ENCODE measurements around the gene C16orf87.

The C16orf87 gene

GRCh38 chr16:46777804-46778203 lies 53.2 kb downstream of the C16orf87 start:
- Mint-ChIP-seq H3K27me3 (no peaks in the 10 kb centered on the region), H3K9me3 (no peaks in the 10 kb centered on the region), H3K27ac (no peak overlapping the region), H3K4me1 (no peaks in the 10 kb centered on the region), H3K4me3 (no peak overlapping the region), H3K36me3 (no peaks in the 10 kb centered on the region)
- CTCF ChIA-PET: no interaction called here
- no peak for DNase-seq

- no peaks in the 10 kb centered on the region for H3K9me3 Mint-ChIP-seq
- H3K27me3 Mint-ChIP-seq: no peaks in the 10 kb centered on the region
- H3K36me3 Mint-ChIP-seq: no peaks in the 10 kb centered on the region
- DNase-seq: no peak
- no peaks in the 10 kb centered on the region for H3K4me1 Mint-ChIP-seq
- CTCF ChIA-PET: no interaction called here
- H3K4me3 Mint-ChIP-seq: no peak overlapping the region
- no peak overlapping the region for H3K27ac Mint-ChIP-seq
These were observed 55.8 kb downstream of the C16orf87 start for GRCh38 chr16:46775214-46775613.

- no peaks in the 10 kb centered on the region for H3K27me3 Mint-ChIP-seq
- H3K9me3 Mint-ChIP-seq: no peaks in the 10 kb centered on the region
- H3K4me1 Mint-ChIP-seq: no peaks in the 10 kb centered on the region
- DNase-seq: no peak
- CTCF ChIA-PET: no interaction called here
- no peaks in the 10 kb centered on the region for H3K36me3 Mint-ChIP-seq
- no peak overlapping the region for H3K4me3 Mint-ChIP-seq
- H3K27ac Mint-ChIP-seq: no peak overlapping the region
These were observed 56.2 kb downstream of the C16orf87 start for GRCh38 chr16:46774743-46775177.

- no peaks in the 10 kb centered on the region for H3K4me1 Mint-ChIP-seq
- no peak for DNase-seq
- no peak overlapping the region for H3K27ac Mint-ChIP-seq
- no peaks in the 10 kb centered on the region for H3K36me3 Mint-ChIP-seq
- H3K27me3 Mint-ChIP-seq: no peaks in the 10 kb centered on the region
- CTCF ChIA-PET: no interaction called here
- no peak overlapping the region for H3K4me3 Mint-ChIP-seq
- H3K9me3 Mint-ChIP-seq: no peaks in the 10 kb centered on the region
These were observed 58.5 kb downstream of the C16orf87 start for GRCh38 chr16:46772463-46772862.

- no peaks in the 10 kb centered on the region for H3K9me3 Mint-ChIP-seq
- H3K4me1 Mint-ChIP-seq: peaks cover 3% of the 10 kb centered on the region
- peaks cover 13% of the 10 kb centered on the region for H3K27me3 Mint-ChIP-seq
- H3K27ac Mint-ChIP-seq: no peak overlapping the region
- no peaks in the 10 kb centered on the region for H3K36me3 Mint-ChIP-seq
- DNase-seq: no peak
- no peak overlapping the region for H3K4me3 Mint-ChIP-seq
- CTCF ChIA-PET: no interaction called here
These were observed 62.2 kb downstream of the C16orf87 start for GRCh38 chr16:46768809-46769208.

- Mint-ChIP-seq H3K9me3 (no peaks in the 10 kb centered on the region), H3K27me3 (peaks cover 17% of the 10 kb centered on the region), H3K27ac (no peak overlapping the region), H3K36me3 (no peaks in the 10 kb centered on the region), H3K4me1 (peaks cover 3% of the 10 kb centered on the region), H3K4me3 (no peak overlapping the region)
- CTCF ChIA-PET: no interaction called here
- DNase-seq: no peak
These were observed 65.9 kb downstream of the C16orf87 start for GRCh38 chr16:46765050-46765449.

- H3K27me3 Mint-ChIP-seq: peaks cover 21% of the 10 kb centered on the region
- peaks cover 3% of the 10 kb centered on the region for H3K4me1 Mint-ChIP-seq
- H3K4me3 Mint-ChIP-seq: no peak overlapping the region
- DNase-seq: no peak
- CTCF ChIA-PET: no interaction called here
- no peaks in the 10 kb centered on the region for H3K36me3 Mint-ChIP-seq
- H3K9me3 Mint-ChIP-seq: no peaks in the 10 kb centered on the region
- no peak overlapping the region for H3K27ac Mint-ChIP-seq
These were observed 67.8 kb downstream of the C16orf87 start for GRCh38 chr16:46763147-46763546.

- H3K4me3 Mint-ChIP-seq: no peak overlapping the region
- peaks cover 3% of the 10 kb centered on the region for H3K4me1 Mint-ChIP-seq
- CTCF ChIA-PET: no interaction called here
- no peaks in the 10 kb centered on the region for H3K36me3 Mint-ChIP-seq
- H3K27ac Mint-ChIP-seq: no peak overlapping the region
- peaks cover 21% of the 10 kb centered on the region for H3K27me3 Mint-ChIP-seq
- H3K9me3 Mint-ChIP-seq: no peaks in the 10 kb centered on the region
- no peak for DNase-seq
These were observed 68.4 kb downstream of the C16orf87 start for GRCh38 chr16:46762583-46762982.

GRCh38 chr16:46759309-46759708 lies 71.7 kb downstream of the C16orf87 start:
- CTCF ChIA-PET: no interaction called here
- Mint-ChIP-seq H3K4me3 (no peak overlapping the region), H3K27me3 (peaks cover 8% of the 10 kb centered on the region), H3K4me1 (no peaks in the 10 kb centered on the region), H3K9me3 (no peaks in the 10 kb centered on the region), H3K27ac (no peak overlapping the region), H3K36me3 (no peaks in the 10 kb centered on the region)
- DNase-seq: no peak

GRCh38 chr16:46757339-46758050 lies 73.5 kb downstream of the C16orf87 start:
- no peak overlapping the region for H3K4me3 Mint-ChIP-seq
- peaks cover 8% of the 10 kb centered on the region for H3K27me3 Mint-ChIP-seq
- no peak overlapping the region for H3K27ac Mint-ChIP-seq
- no peaks in the 10 kb centered on the region for H3K4me1 Mint-ChIP-seq
- DNase-seq: no peak
- CTCF ChIA-PET: no interaction called here
- no peaks in the 10 kb centered on the region for H3K9me3 Mint-ChIP-seq
- H3K36me3 Mint-ChIP-seq: no peaks in the 10 kb centered on the region

GRCh38 chr16:46756772-46757171 lies 74.2 kb downstream of the C16orf87 start:
- CTCF ChIA-PET: no interaction called here
- Mint-ChIP-seq H3K27ac (no peak overlapping the region), H3K36me3 (no peaks in the 10 kb centered on the region), H3K9me3 (no peaks in the 10 kb centered on the region), H3K4me1 (no peaks in the 10 kb centered on the region), H3K4me3 (no peak overlapping the region), H3K27me3 (peaks cover 9% of the 10 kb centered on the region)
- no peak for DNase-seq

- no peaks in the 10 kb centered on the region for H3K36me3 Mint-ChIP-seq
- no peak for DNase-seq
- CTCF ChIA-PET: no interaction called here
- peaks cover 6% of the 10 kb centered on the region for H3K27me3 Mint-ChIP-seq
- H3K27ac Mint-ChIP-seq: no peak overlapping the region
- H3K4me3 Mint-ChIP-seq: no peak overlapping the region
- H3K4me1 Mint-ChIP-seq: no peaks in the 10 kb centered on the region
- no peaks in the 10 kb centered on the region for H3K9me3 Mint-ChIP-seq
These were observed 78.0 kb downstream of the C16orf87 start for GRCh38 chr16:46753015-46753414.

- Mint-ChIP-seq H3K4me1 (no peaks in the 10 kb centered on the region), H3K36me3 (no peaks in the 10 kb centered on the region), H3K27ac (no peak overlapping the region), H3K4me3 (no peak overlapping the region), H3K27me3 (peaks cover 6% of the 10 kb centered on the region), H3K9me3 (no peaks in the 10 kb centered on the region)
- no peak for DNase-seq
- CTCF ChIA-PET: no interaction called here
These were observed 79.6 kb downstream of the C16orf87 start for GRCh38 chr16:46751381-46751780.

GRCh38 chr16:46748775-46749705 lies 81.9 kb downstream of the C16orf87 start:
- Mint-ChIP-seq H3K4me3 (no peak overlapping the region), H3K9me3 (no peaks in the 10 kb centered on the region)
- CTCF ChIA-PET: no interaction called here

More at GRCh38 chr16:46748775-46749705, 81.9 kb downstream of the C16orf87 start:
- Mint-ChIP-seq H3K4me1 (no peaks in the 10 kb centered on the region), H3K27ac (no peak overlapping the region), H3K27me3 (peaks cover 6% of the 10 kb centered on the region), H3K36me3 (no peaks in the 10 kb centered on the region)
- no peak for DNase-seq
